K562 (cell line): ENCODE results near the gene ZNF213. TPM values are rescaled to one million over a fixed set of nuclear protein-coding genes. Genes with fewer than 3 reads are reported as not detected.

Source experiments
- CLOCK ChIP-seq: fragments of 250-450 bp; sonication (Bioruptor Pico); IDR thresholded peaks from 2 replicates; pipeline ENCODE4 v1.4.0; 2020; ENCODE audit warnings: mild to moderate bottlenecking, moderate library complexity, borderline replicate concordance
- E2F6 ChIP-seq, 2 experiments: IDR thresholded peaks; 2 replicates each; pipeline ENCODE4 v1.6.1; 2011; ENCODE audit warnings: borderline replicate concordance in 1 of 2, control low read depth in 1 of 2, low read depth in 1 of 2, low read length in 1 of 2, mild to moderate bottlenecking in 1 of 2, mixed read lengths in 1 of 2, moderate library complexity in 1 of 2; ENCODE audit not compliant: insufficient read depth in 1 of 2, insufficient read length in 1 of 2, poor library complexity in 1 of 2, severe bottlenecking in 1 of 2; ENCODE audit errors: extremely low read depth in 1 of 2
- FOXM1 ChIP-seq, 2 experiments: fragments of 450-650 bp in 1 of 2; sonication (generic) in 1 of 2; formaldehyde crosslinking in 1 of 2; IDR thresholded peaks; 2 replicates each; pipeline versions ENCODE4 v1.6.1 to v1.9.0; 2017 to 2022; ENCODE audit warnings: low read depth in 2 of 2, mild to moderate bottlenecking in 2 of 2, missing genetic modification reagents in 1 of 2, moderate library complexity in 1 of 2
- GTF2E2 ChIP-seq: fragments of 200-800 bp; sonication (Bioruptor generic); IDR thresholded peaks from 2 replicates; pipeline ENCODE4 v1.6.1; 2016; ENCODE audit warnings: missing genetic modification characterization, missing compliant biosample characterization
- HOXB6 ChIP-seq: fragments of 250-450 bp; sonication (Bioruptor Pico); IDR thresholded peaks from 2 replicates; pipeline ENCODE4 v1.5.1; 2022; ENCODE audit warnings: mild to moderate bottlenecking, borderline replicate concordance
- NR2F6 ChIP-seq: fragments of 450-650 bp; formaldehyde crosslinking; IDR thresholded peaks from 2 replicates; pipeline ENCODE4 v1.4.0; 2020; ENCODE audit warnings: mild to moderate bottlenecking
- POLR3A ChIP-seq: IDR thresholded peaks from 2 replicates; pipeline ENCODE4 v1.6.1; 2011; ENCODE audit warnings: borderline replicate concordance, mild to moderate bottlenecking, moderate library complexity; ENCODE audit not compliant: insufficient read length, insufficient read depth; ENCODE audit errors: extremely low read depth
- TCF7 ChIP-seq: sonication (generic); IDR thresholded peaks from 2 replicates; pipeline ENCODE4 v1.6.1; 2016; ENCODE audit warnings: antibody characterized with exemption, borderline replicate concordance
- ZEB2 ChIP-seq: fragments of 450-650 bp; IDR thresholded peaks from 2 replicates; pipeline ENCODE4 v1.6.1; 2016
- ZFP91 ChIP-seq: sonication (generic); formaldehyde crosslinking; IDR thresholded peaks from 2 replicates; pipeline ENCODE4 v1.8.0; 2022; ENCODE audit warnings: mild to moderate bottlenecking, missing genetic modification reagents
- ZKSCAN1 ChIP-seq: fragments of 150-350 bp; IDR thresholded peaks from 2 replicates; pipeline ENCODE4 v1.6.1; 2016; ENCODE audit warnings: low read depth, low read length
- ZNF146 ChIP-seq: IDR thresholded peaks from one replicate; pipeline ENCODE4 v1.6.1; 2018; ENCODE audit warnings: missing compliant biosample characterization; ENCODE audit not compliant: unreplicated experiment
- ZNF239 ChIP-seq: fragments of 250-450 bp; sonication (Bioruptor Pico); IDR thresholded peaks from 2 replicates; pipeline ENCODE4 v1.4.0; 2020; ENCODE audit warnings: mild to moderate bottlenecking
- ZNF280B ChIP-seq: fragments of 250-450 bp; sonication (Bioruptor Pico); IDR thresholded peaks from 2 replicates; pipeline ENCODE4 v1.5.1; 2021; ENCODE audit warnings: mild to moderate bottlenecking
- polyA plus RNA-seq, 8 experiments: library from polyadenylated mRNA; depleted of rRNA in 4 of 8; stranded (reverse) in 5 of 8; unstranded in 3 of 8; fragments of >200 nt; fragmentation: Nextera tagmentation in 2 of 8; fragmentation: Illumina TruSeq in 1 of 8; extraction: Ambion mirVana in 2 of 8; extraction: Trizol in 1 of 8; gene quantifications; 2 replicates each; pipeline versions ENCODE4 v1.2.1 to v1.2.3, GENCODE V29; 2011 to 2014; ENCODE audit warnings: inconsistent platforms in 1 of 8, missing spikeins in 1 of 8
- total RNA-seq, 7 experiments: library from RNA; depleted of rRNA in 6 of 7; stranded (reverse); fragments of >200 nt in 6 of 7; fragmentation: Illumina TruSeq in 2 of 7; extraction: Trizol in 2 of 7; gene quantifications; 2 replicates each; pipeline versions ENCODE4 v1.2.1 to v1.2.3, GENCODE V29; 2011 to 2021; ENCODE audit warnings: low replicate concordance in 1 of 7

ZNF213 gene
- total and polyA plus RNA-seq, 9 of the 15 experiments (the other 6 are each of a cell fraction or from before 2014, with no cell fraction given): 0.49 to 10.0 (median 1.8) TPM

GRCh38 chr16:3175157-3176093 lies 40.6 kb downstream of the ZNF213 start (continued):
- TF ChIP-seq GTF2E2 (tag): no peak
- TF ChIP-seq ZEB2: 0 out of 2 replicates have a peak, but pooled peaks have one; percentile 30
- TF ChIP-seq FOXM1 (IDR thresholded peaks at IDR 0.05; ENCODE audit: low read depth): no peak
- TF ChIP-seq FOXM1 (CRISPR knock-in tag; IDR thresholded peaks at IDR 0.05; ENCODE audit: low read depth): no peak
- TF ChIP-seq HOXB6 (CRISPR knock-in tag): no peak
- TF ChIP-seq TCF7: no peak
- no peak for TF ChIP-seq ZNF280B
- no peak for TF ChIP-seq ZNF146 (CRISPR knock-in tag)
- TF ChIP-seq E2F6 (IDR thresholded peaks at IDR 0.05; ENCODE audit: borderline replicate concordance in 1 of 2, extremely low read depth in 1 of 2, insufficient read depth in 1 of 2, insufficient read length in 1 of 2, low read depth in 1 of 2, low read length in 1 of 2, poor library complexity in 1 of 2, severe bottlenecking in 1 of 2): peak in 1 of 2 experiments; percentile 24
- TF ChIP-seq POLR3A: peak; percentile 88
- TF ChIP-seq CLOCK (CRISPR knock-in tag): no peak
- TF ChIP-seq ZNF239 (CRISPR knock-in tag): no peak
- no peak; the same call in 1 of the 2 replicates for TF ChIP-seq ZKSCAN1
- no peak for TF ChIP-seq NR2F6
- no peak for TF ChIP-seq ZFP91 (CRISPR knock-in tag)
